ENCODE measurements around the gene HOXD4. TPM values are rescaled to one million over a fixed set of nuclear protein-coding genes. Genes with fewer than 3 reads are reported as not detected.

The HOXD4 gene
- total and polyA plus RNA-seq, 11 donors, result 0.10 to 0.96 (median 0.41) TPM; not detected in 2

DNA sequence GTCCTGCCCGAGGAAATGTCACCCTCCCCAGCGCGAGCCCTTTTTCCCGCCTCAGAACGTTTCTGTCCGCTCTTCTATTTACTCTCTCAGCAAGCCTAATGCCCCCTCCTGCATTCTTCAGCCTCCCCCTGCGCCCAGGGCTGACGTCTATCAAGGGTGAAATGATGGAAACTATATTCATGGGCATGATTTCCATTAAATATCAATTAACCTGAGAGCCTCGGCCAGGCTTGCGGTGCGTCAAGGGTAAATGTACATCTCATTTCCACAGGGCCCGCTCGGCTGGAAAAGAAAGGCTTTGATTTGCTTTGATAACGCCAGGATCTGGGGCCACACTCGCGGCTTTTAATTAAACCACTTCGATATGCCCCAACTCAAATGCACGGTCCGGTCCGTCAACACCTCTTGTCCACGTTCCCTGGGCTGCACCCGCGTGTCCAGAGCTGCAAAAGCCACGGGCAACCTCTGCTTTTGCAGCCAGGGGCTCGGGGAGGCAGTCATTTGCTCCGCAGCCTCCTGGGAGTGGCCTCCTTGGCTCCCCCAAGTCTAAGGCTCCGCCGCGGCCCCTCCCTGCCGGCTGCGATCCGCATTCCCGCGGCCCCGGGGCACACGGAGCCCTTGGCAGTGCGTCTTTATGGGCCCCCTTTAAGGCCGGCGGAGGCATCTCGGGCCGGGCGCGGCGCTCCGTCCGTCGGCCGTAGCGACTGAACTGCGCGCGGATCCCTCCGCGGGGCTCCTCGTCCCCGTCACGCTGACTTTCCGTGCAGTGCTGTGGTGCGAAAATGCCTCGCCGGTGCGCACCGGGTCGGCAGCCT is 22.2 kb upstream of the HOXD4 start, which contains the start of gene HOXD8:
Gene HOXD8 (plus strand): TSS at position 724 of the 815 bp plus-strand sequence. CDS start 662 bp downstream, outside the sequence.
- peak within 1 kb of the TSS; percentile 15 to 61 (median 47) for H3K4me3 ChIP-seq
- DNase-seq, result peak in 3 of 5 donors; percentile 45 to 71 (median 47)
- no peaks in the 10 kb centered on the region for H3K9me3 ChIP-seq
- peaks cover 72 to 100% (median 94%) of the 10 kb centered on the region in 9 donors for H3K27me3 ChIP-seq
- H3K36me3 ChIP-seq, result no peaks in the 10 kb centered on the region
- peak in 3 of 4 donors; percentile 16 to 59 (median 38) for ATAC-seq
- no peak for TF ChIP-seq POLR2A (IDR thresholded peaks at IDR 0.05)
- TF ChIP-seq, protein P1, sequence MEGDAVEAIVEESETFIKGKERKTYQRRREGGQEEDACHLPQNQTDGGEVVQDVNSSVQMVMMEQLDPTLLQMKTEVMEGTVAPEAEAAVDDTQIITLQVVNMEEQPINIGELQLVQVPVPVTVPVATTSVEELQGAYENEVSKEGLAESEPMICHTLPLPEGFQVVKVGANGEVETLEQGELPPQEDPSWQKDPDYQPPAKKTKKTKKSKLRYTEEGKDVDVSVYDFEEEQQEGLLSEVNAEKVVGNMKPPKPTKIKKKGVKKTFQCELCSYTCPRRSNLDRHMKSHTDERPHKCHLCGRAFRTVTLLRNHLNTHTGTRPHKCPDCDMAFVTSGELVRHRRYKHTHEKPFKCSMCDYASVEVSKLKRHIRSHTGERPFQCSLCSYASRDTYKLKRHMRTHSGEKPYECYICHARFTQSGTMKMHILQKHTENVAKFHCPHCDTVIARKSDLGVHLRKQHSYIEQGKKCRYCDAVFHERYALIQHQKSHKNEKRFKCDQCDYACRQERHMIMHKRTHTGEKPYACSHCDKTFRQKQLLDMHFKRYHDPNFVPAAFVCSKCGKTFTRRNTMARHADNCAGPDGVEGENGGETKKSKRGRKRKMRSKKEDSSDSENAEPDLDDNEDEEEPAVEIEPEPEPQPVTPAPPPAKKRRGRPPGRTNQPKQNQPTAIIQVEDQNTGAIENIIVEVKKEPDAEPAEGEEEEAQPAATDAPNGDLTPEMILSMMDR (IDR thresholded peaks at IDR 0.05), result no peak
- intact Hi-C loops (cut with DNase I), result loop anchor here (5.0 to 10.0 kb wide), 10 partner anchors 323 to 1018 kb away; no protein-coding TSS in a partner anchor
- peaks cover 0 to 32% (median 9%) of the 10 kb centered on the region in 12 donors for H3K4me1 ChIP-seq
- H3K27ac ChIP-seq, result peak within 1 kb of the TSS in 10 of 12 donors; percentile 22 to 86 (median 67)
- WGBS, 4 donors, result 2 to 6% (median 3%) methylated on average over 31 to 64 of the region's 64 CpGs

DNA sequence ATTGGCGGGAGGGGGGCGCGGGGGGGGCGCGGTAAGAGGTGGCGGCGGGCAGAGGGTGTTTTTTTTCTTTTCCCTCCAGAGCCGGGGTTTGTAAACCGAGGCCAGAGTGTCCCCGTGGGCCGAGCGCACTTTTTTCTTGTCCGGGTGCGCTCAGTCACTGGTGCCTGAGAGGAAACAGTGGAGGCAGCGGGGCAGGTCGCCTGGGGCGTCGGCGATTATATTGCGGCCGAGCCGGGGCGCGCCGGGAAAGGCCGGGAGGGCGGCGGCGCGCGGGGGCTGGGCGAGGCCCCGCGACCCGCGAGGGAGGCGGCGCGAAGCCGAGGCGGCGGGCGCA is 21.6 kb upstream of the HOXD4 start:
- no peak for TF ChIP-seq POLR2A (IDR thresholded peaks at IDR 0.05)
- TF ChIP-seq, protein P1 (IDR thresholded peaks at IDR 0.05), result no peak
- Histone ChIP-seq H3K27me3 (peaks cover 68 to 100% (median 94%) of the 10 kb centered on the region in 9 donors), H3K36me3 (no peaks in the 10 kb centered on the region), H3K4me1 (peaks cover 0 to 32% (median 9%) of the 10 kb centered on the region in 12 donors), H3K9me3 (no peaks in the 10 kb centered on the region), H3K4me3 (peak overlapping the region; percentile 15 to 61 (median 47)), H3K27ac (peak overlapping the region in 9 of 12 donors; percentile 21 to 86 (median 71))
- ATAC-seq (peak in 2 of 4 donors; percentile 17 to 55), DNase-seq (peak in 1 of 5 donors; percentile 33)
- WGBS, 4 donors, result 1 to 4% (median 2%) methylated on average over 29 to 43 of the region's 43 CpGs; no CpG with 5 or more reads in 1 of the 4 donors
- intact Hi-C loops (cut with DNase I), result loop anchor here (5.0 to 10.0 kb wide), 10 partner anchors 323 to 1018 kb away; no protein-coding TSS in a partner anchor

DNA sequence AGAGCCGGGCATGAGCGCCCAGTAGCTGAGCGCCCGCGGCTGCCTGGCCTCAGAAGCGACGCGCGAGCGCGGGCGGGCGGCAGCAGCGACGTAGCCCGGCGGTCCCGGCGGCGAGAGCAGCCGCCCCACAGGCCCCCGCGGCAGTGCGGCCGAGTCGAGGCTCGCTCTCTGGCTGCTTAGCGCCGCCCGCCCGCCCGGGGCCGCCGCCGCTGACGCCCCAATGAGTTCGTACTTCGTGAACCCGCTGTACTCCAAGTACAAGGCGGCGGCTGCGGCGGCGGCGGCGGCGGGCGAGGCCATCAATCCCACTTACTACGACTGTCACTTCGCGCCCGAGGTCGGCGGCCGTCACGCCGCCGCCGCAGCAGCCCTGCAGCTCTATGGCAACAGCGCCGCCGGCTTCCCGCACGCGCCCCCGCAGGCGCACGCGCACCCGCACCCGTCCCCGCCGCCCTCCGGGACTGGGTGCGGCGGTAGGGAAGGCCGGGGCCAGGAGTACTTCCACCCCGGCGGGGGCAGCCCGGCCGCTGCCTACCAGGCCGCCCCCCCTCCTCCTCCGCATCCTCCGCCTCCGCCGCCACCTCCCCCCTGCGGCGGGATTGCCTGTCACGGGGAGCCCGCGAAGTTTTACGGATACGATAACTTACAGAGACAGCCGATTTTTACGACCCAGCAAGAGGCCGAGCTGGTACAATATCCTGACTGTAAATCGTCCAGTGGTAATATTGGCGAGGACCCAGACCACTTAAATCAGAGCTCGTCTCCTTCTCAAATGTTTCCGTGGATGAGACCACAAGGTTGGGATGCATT is 21.0 kb upstream of the HOXD4 start:
- 1 to 3% (median 1%) methylated on average over 48 to 100 of the region's 100 CpGs for WGBS, 4 donors
- H3K9me3 ChIP-seq, result no peaks in the 10 kb centered on the region
- H3K27ac ChIP-seq, result peak overlapping the region in 10 of 12 donors; percentile 22 to 86 (median 67)
- peaks cover 0 to 32% (median 9%) of the 10 kb centered on the region in 12 donors for H3K4me1 ChIP-seq
- intact Hi-C loops (cut with DNase I), result loop anchor here in 2 of 10 donors (5.0 to 10.0 kb wide), 2 partner anchors 682 to 684 kb away; no protein-coding TSS in a partner anchor
- peaks cover 68 to 100% (median 94%) of the 10 kb centered on the region in 9 donors for H3K27me3 ChIP-seq
- peak overlapping the region; percentile 15 to 61 (median 47) for H3K4me3 ChIP-seq
- DNase-seq (peak in 1 of 5 donors; percentile 35), ATAC-seq (peak in 2 of 4 donors; percentile 46 to 51)
- no peak for TF ChIP-seq POLR2A (IDR thresholded peaks at IDR 0.05)
- TF ChIP-seq, protein P1 (IDR thresholded peaks at IDR 0.05), result no peak
- no peaks in the 10 kb centered on the region for H3K36me3 ChIP-seq

Measured in heart left ventricle (tissue), 16 donors.